Endodermal cell (in vitro differentiated cells): ENCODE measurements around the gene TSC2. TPM values are rescaled to one million over a fixed set of nuclear protein-coding genes. Genes with fewer than 3 reads are reported as not detected.

Experiments used
- DNase-seq: peaks from one replicate; pipeline ENCODE4 v3.0.0-alpha.2; 2017
- H3K27ac ChIP-seq: 2 replicates; pipeline ENCODE4 v1.5.1; 2013; ENCODE audit warnings: mild to moderate bottlenecking, low read depth, low read length, moderate library complexity
- H3K27me3 ChIP-seq: 2 replicates; pipeline ENCODE4 v1.6.1; 2013; ENCODE audit warnings: mild to moderate bottlenecking, low read length, moderate library complexity; ENCODE audit not compliant: insufficient read depth, control insufficient read depth, poor library complexity, severe bottlenecking
- H3K36me3 ChIP-seq: 2 replicates; pipeline ENCODE4 v1.7.0; 2013; ENCODE audit warnings: mild to moderate bottlenecking, low read length, moderate library complexity; ENCODE audit not compliant: control insufficient read depth, insufficient read depth
- H3K4me1 ChIP-seq: one replicate; pipeline ENCODE4 v1.7.0; 2013; ENCODE audit warnings: low read length; ENCODE audit not compliant: control insufficient read depth, insufficient read depth
- H3K4me3 ChIP-seq: 2 replicates; pipeline ENCODE4 v1.5.1; 2013; ENCODE audit warnings: mild to moderate bottlenecking, low read length, moderate library complexity
- H3K9ac ChIP-seq: 2 replicates; pipeline ENCODE4 v1.6.1; 2013; ENCODE audit warnings: mild to moderate bottlenecking, low read length, moderate library complexity; ENCODE audit not compliant: poor library complexity, severe bottlenecking; ENCODE audit errors: extremely low read depth
- H3K9me3 ChIP-seq: 2 replicates; pipeline ENCODE4 v1.6.1; 2013; ENCODE audit warnings: mild to moderate bottlenecking, low read length, moderate library complexity; ENCODE audit not compliant: control insufficient read depth
- H3K27ac Mint-ChIP-seq: 2 replicates; pipeline ENCODE4 v1.8.0; 2020; ENCODE audit warnings: mixed read lengths
- H3K27me3 Mint-ChIP-seq: 2 replicates; pipeline ENCODE4 v1.8.0; 2021; ENCODE audit warnings: mild to moderate bottlenecking, mixed read lengths; ENCODE audit not compliant: insufficient read depth
- H3K36me3 Mint-ChIP-seq: 2 replicates; pipeline ENCODE4 v1.8.0; 2020; ENCODE audit warnings: low read depth, mixed read lengths
- H3K4me1 Mint-ChIP-seq: 2 replicates; pipeline ENCODE4 v1.8.0; 2020; ENCODE audit warnings: mixed read lengths
- H3K4me3 Mint-ChIP-seq: 2 replicates; pipeline ENCODE4 v1.8.0; 2020; ENCODE audit warnings: mild to moderate bottlenecking, moderate library complexity, mixed read lengths
- H3K9me3 Mint-ChIP-seq: 2 replicates; pipeline ENCODE4 v1.8.0; 2020; ENCODE audit warnings: mild to moderate bottlenecking, mixed read lengths
- CTCF ChIP-seq: fragments of 200-600 bp; sonication (generic); conservative IDR thresholded peaks from 2 replicates; pipeline ENCODE4 v1.5.0; 2021; ENCODE audit warnings: antibody characterized with exemption, mild to moderate bottlenecking
- WGBS, 2 experiments: methylation state at CpG; one replicate each; pipeline versions ENCODE4 v1.1.5 to v1.1.7; 2013; ENCODE audit warnings: missing lambda C conversion rate in 2 of 2, mixed read lengths in 1 of 2; ENCODE audit not compliant: insufficient coverage in 1 of 2, insufficient read length in 1 of 2; 5-methylcytosine and 5-hydroxymethylcytosine counted together
- total RNA-seq, 2 donors: library from RNA; stranded (reverse); fragmentation: NEBNext Ultra II Directional in 1 of 2; extraction: Animal tissue kit (Norgen Biotek cat#: 25700) in 1 of 2; gene quantifications; 2 replicates in 1 of 2; 3 replicates in 1 of 2; pipeline ENCODE4 v1.2.1, GENCODE V29; 2021

The TSC2 gene
- total RNA-seq, 2 donors from 2014 or later: 166 to 192 TPM

GRCh38 chr16:2066139-2066538 is 18.4 kb downstream of the TSC2 start:
- no peak for DNase-seq
- TF ChIP-seq CTCF: no peak
- Histone ChIP-seq H3K4me1 (no peaks in the 10 kb centered on the region), H3K9ac (no peak overlapping the region), H3K4me3 (no peak overlapping the region), H3K27me3 (no peaks in the 10 kb centered on the region), H3K9me3 (no peaks in the 10 kb centered on the region), H3K36me3 (peaks cover 16% of the 10 kb centered on the region), H3K27ac (no peak overlapping the region)
- Mint-ChIP-seq H3K27ac (no peak overlapping the region), H3K36me3 (peaks cover 45% of the 10 kb centered on the region), H3K4me1 (no peaks in the 10 kb centered on the region), H3K4me3 (no peak overlapping the region), H3K27me3 (no peaks in the 10 kb centered on the region), H3K9me3 (no peaks in the 10 kb centered on the region)
- WGBS, 2 experiments: 92 to 93% methylated on average over 8 to 11 of the region's 11 CpGs

- TF ChIP-seq CTCF: no peak
- Histone ChIP-seq H3K9ac (no peak overlapping the region), H3K9me3 (no peaks in the 10 kb centered on the region), H3K36me3 (peaks cover 15% of the 10 kb centered on the region), H3K4me1 (no peaks in the 10 kb centered on the region), H3K27me3 (no peaks in the 10 kb centered on the region), H3K27ac (no peak overlapping the region), H3K4me3 (no peak overlapping the region)
- Mint-ChIP-seq H3K36me3 (peaks cover 54% of the 10 kb centered on the region), H3K27ac (no peak overlapping the region), H3K4me3 (no peak overlapping the region), H3K27me3 (no peaks in the 10 kb centered on the region), H3K4me1 (no peaks in the 10 kb centered on the region), H3K9me3 (no peaks in the 10 kb centered on the region)
- WGBS, 2 experiments: 93 to 97% methylated on average over 16 to 29 of the region's 29 CpGs
- no peak for DNase-seq
These were observed 23.0 kb downstream of the TSC2 start for GRCh38 chr16:2070576-2071453.

GRCh38 chr16:2071454-2072202 is 23.8 kb downstream of the TSC2 start:
- Histone ChIP-seq H3K4me1 (no peaks in the 10 kb centered on the region), H3K36me3 (peaks cover 7% of the 10 kb centered on the region), H3K27me3 (no peaks in the 10 kb centered on the region), H3K9me3 (no peaks in the 10 kb centered on the region), H3K27ac (no peak overlapping the region), H3K9ac (no peak overlapping the region), H3K4me3 (no peak overlapping the region)
- TF ChIP-seq CTCF: no peak
- Mint-ChIP-seq H3K36me3 (peaks cover 48% of the 10 kb centered on the region), H3K27ac (no peak overlapping the region), H3K4me3 (no peak overlapping the region), H3K4me1 (no peaks in the 10 kb centered on the region), H3K9me3 (no peaks in the 10 kb centered on the region), H3K27me3 (no peaks in the 10 kb centered on the region)
- DNase-seq: no peak
- WGBS, 2 experiments: 93 to 95% methylated on average over 20 to 34 of the region's 34 CpGs
